ENCODE data around the gene PMVK. TPM values are rescaled to one million over a fixed set of nuclear protein-coding genes. Genes with fewer than 3 reads are reported as not detected.

The PMVK gene
- total and polyA plus RNA-seq, 2 donors (not counting 1 experiment from before 2014, with no cell fraction given) = 10.1 to 25.1 TPM

DNA sequence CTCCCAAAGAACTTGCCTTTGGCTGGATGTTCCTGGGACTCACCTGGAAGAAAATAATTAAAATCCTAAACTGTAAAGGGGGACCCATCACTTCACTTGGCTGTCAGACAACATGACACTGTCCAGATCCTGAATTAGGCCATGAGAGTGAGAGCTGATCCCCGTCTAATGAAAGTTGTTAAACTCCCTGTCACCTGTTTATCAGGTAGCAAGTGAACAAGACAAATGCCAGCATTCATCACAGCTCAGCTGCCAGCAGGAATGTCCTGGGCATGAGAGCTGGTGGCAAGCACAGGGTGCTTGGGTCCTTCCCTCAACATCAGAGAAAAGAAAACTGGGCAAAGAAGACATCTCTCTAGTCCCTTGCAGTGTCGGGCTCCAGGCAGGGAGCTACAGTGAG is 23.8 kb downstream of the PMVK start:
- H3K27me3 ChIP-seq (ENCODE audit: control insufficient read depth, insufficient read depth, low read length) = no peaks in the 10 kb centered on the region
- no peaks in the 10 kb centered on the region for H3K9me3 ChIP-seq (ENCODE audit: control insufficient read depth, insufficient read depth, low read depth, low read length)
- H4K20me1 ChIP-seq (ENCODE audit: control insufficient read depth, extremely low read depth, insufficient read depth, low read length) = no peaks in the 10 kb centered on the region
- H3K4me1 ChIP-seq (ENCODE audit: control insufficient read depth, extremely low read depth, insufficient read depth, low read length) = no peaks in the 10 kb centered on the region
- no peaks in the 10 kb centered on the region for H3K79me2 ChIP-seq (ENCODE audit: control insufficient read depth, insufficient read depth, low read length)
- DNase-seq (ENCODE audit: low read depth in 2 of 2) = no peak
- H3K9ac ChIP-seq (ENCODE audit: insufficient read depth, low read length) = no peak overlapping the region
- no peaks in the 10 kb centered on the region for H3K36me3 ChIP-seq (ENCODE audit: control insufficient read depth, insufficient read depth, low read length)
- H3K4me3 ChIP-seq (replicated peaks in 1 of 4; ENCODE audit: control extremely low read depth in 1 of 4, insufficient read depth in 1 of 4, low read depth in 3 of 4, low read length in 4 of 4) = no peak overlapping the region
- no peak overlapping the region for H2AFZ ChIP-seq (ENCODE audit: low read length)
- H3K4me2 ChIP-seq (ENCODE audit: extremely low read depth, insufficient read depth, low read length) = no peak overlapping the region
- H3K27ac ChIP-seq (ENCODE audit: insufficient read depth, low read length) = no peak overlapping the region
- no peak for TF ChIP-seq EZH2 (IDR thresholded peaks at IDR 0.05; ENCODE audit: low read length, missing control alignments)
- TF ChIP-seq CTCF (conservative IDR thresholded peaks at IDR 0.05 in 1 of 2, IDR thresholded peaks at IDR 0.05 in 1 of 2; ENCODE audit: low read depth in 1 of 2, low read length in 2 of 2) = no peak

GRCh38 chr1:154911691-154912550 is 24.6 kb downstream of the PMVK start:
- Histone ChIP-seq H3K4me1 (ENCODE audit: control insufficient read depth, extremely low read depth, insufficient read depth, low read length) (no peaks in the 10 kb centered on the region), H3K27ac (ENCODE audit: insufficient read depth, low read length) (no peak overlapping the region), H3K27me3 (ENCODE audit: control insufficient read depth, insufficient read depth, low read length) (no peaks in the 10 kb centered on the region), H3K4me3 (replicated peaks in 1 of 4; ENCODE audit: control extremely low read depth in 1 of 4, insufficient read depth in 1 of 4, low read depth in 3 of 4, low read length in 4 of 4) (no peak overlapping the region), H3K9me3 (ENCODE audit: control insufficient read depth, insufficient read depth, low read depth, low read length) (no peaks in the 10 kb centered on the region), H2AFZ (ENCODE audit: low read length) (no peak overlapping the region), H3K79me2 (ENCODE audit: control insufficient read depth, insufficient read depth, low read length) (no peaks in the 10 kb centered on the region), H3K4me2 (ENCODE audit: extremely low read depth, insufficient read depth, low read length) (no peak overlapping the region), H3K36me3 (ENCODE audit: control insufficient read depth, insufficient read depth, low read length) (no peaks in the 10 kb centered on the region), H4K20me1 (ENCODE audit: control insufficient read depth, extremely low read depth, insufficient read depth, low read length) (no peaks in the 10 kb centered on the region), H3K9ac (ENCODE audit: insufficient read depth, low read length) (no peak overlapping the region)
- DNase-seq (ENCODE audit: low read depth in 2 of 2) = no peak
- TF ChIP-seq CTCF (conservative IDR thresholded peaks at IDR 0.05 in 1 of 2, IDR thresholded peaks at IDR 0.05 in 1 of 2; ENCODE audit: low read depth in 1 of 2, low read length in 2 of 2) (no peak), EZH2 (IDR thresholded peaks at IDR 0.05; ENCODE audit: low read length, missing control alignments) (no peak)

DNA sequence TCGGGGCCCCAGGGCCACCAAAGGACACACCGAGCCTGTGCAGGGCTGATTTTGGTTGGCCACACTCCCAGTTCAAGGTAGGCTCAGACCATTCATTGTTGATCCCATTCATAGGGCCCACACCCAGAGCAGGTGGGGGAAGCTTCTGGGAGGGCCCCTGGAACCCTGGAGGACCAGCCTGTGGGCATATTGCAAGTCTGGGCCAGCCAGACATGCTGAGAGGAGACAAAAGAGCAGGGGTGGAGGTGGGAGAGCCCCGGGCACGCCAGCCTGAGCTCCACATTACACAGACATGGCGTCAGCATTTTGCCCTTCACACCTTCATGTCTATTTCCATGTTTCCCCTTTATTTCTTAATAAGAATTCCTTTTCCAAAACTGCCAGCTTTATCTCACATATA is 25.7 kb downstream of the PMVK start:
- H3K79me2 ChIP-seq (ENCODE audit: control insufficient read depth, insufficient read depth, low read length) = no peaks in the 10 kb centered on the region
- no peak overlapping the region for H3K4me3 ChIP-seq (replicated peaks in 1 of 4; ENCODE audit: control extremely low read depth in 1 of 4, insufficient read depth in 1 of 4, low read depth in 3 of 4, low read length in 4 of 4)
- no peak overlapping the region for H3K9ac ChIP-seq (ENCODE audit: insufficient read depth, low read length)
- no peak overlapping the region for H3K27ac ChIP-seq (ENCODE audit: insufficient read depth, low read length)
- H3K9me3 ChIP-seq (ENCODE audit: control insufficient read depth, insufficient read depth, low read depth, low read length) = no peaks in the 10 kb centered on the region
- no peak for TF ChIP-seq EZH2 (IDR thresholded peaks at IDR 0.05; ENCODE audit: low read length, missing control alignments)
- no peak for TF ChIP-seq CTCF (conservative IDR thresholded peaks at IDR 0.05 in 1 of 2, IDR thresholded peaks at IDR 0.05 in 1 of 2; ENCODE audit: low read depth in 1 of 2, low read length in 2 of 2)
- H3K36me3 ChIP-seq (ENCODE audit: control insufficient read depth, insufficient read depth, low read length) = no peaks in the 10 kb centered on the region
- H3K4me2 ChIP-seq (ENCODE audit: extremely low read depth, insufficient read depth, low read length) = no peak overlapping the region
- no peaks in the 10 kb centered on the region for H3K27me3 ChIP-seq (ENCODE audit: control insufficient read depth, insufficient read depth, low read length)
- H4K20me1 ChIP-seq (ENCODE audit: control insufficient read depth, extremely low read depth, insufficient read depth, low read length) = no peaks in the 10 kb centered on the region
- no peaks in the 10 kb centered on the region for H3K4me1 ChIP-seq (ENCODE audit: control insufficient read depth, extremely low read depth, insufficient read depth, low read length)
- DNase-seq (ENCODE audit: low read depth in 2 of 2) = no peak
- H2AFZ ChIP-seq (ENCODE audit: low read length) = no peak overlapping the region
